ENCODE results near the gene CCDC167.
A peak's percentile ranks its signal among the peaks of the same experiment; 100 is the strongest.

The CCDC167 gene

GRCh38 chr6:37512400-37513011 lies 12.8 kb upstream of the CCDC167 start:
- Histone ChIP-seq H3K36me3 (ENCODE audit: control insufficient read depth in 1 of 2, insufficient read depth in 2 of 2, low read length in 2 of 2) (no peaks in the 10 kb centered on the region), H3K27ac (ENCODE audit: low read depth, low read length) (no peak overlapping the region), H3K4me1 (ENCODE audit: control insufficient read depth in 1 of 2, insufficient read depth in 2 of 2, low read length in 2 of 2) (peaks cover 26 to 31% of the 10 kb centered on the region in 2 donors), H3K9ac (ENCODE audit: low read depth in 1 of 2, low read length in 2 of 2) (no peak overlapping the region), H3K4me3 (ENCODE audit: low read depth in 1 of 2, low read length in 2 of 2) (no peak overlapping the region), H3K27me3 (ENCODE audit: control insufficient read depth in 1 of 2, insufficient read depth in 2 of 2, low read length in 2 of 2) (peaks cover 8 to 13% of the 10 kb centered on the region in 2 donors), H3K9me3 (ENCODE audit: control insufficient read depth in 1 of 2, low read length in 2 of 2) (no peaks in the 10 kb centered on the region)

- Histone ChIP-seq H3K36me3 (ENCODE audit: control insufficient read depth in 1 of 2, insufficient read depth in 2 of 2, low read length in 2 of 2) (no peaks in the 10 kb centered on the region), H3K9me3 (ENCODE audit: control insufficient read depth in 1 of 2, low read length in 2 of 2) (no peaks in the 10 kb centered on the region), H3K27ac (ENCODE audit: low read depth, low read length) (no peak overlapping the region), H3K27me3 (ENCODE audit: control insufficient read depth in 1 of 2, insufficient read depth in 2 of 2, low read length in 2 of 2) (peaks cover 8 to 13% of the 10 kb centered on the region in 2 donors), H3K9ac (ENCODE audit: low read depth in 1 of 2, low read length in 2 of 2) (no peak overlapping the region), H3K4me1 (ENCODE audit: control insufficient read depth in 1 of 2, insufficient read depth in 2 of 2, low read length in 2 of 2) (peaks cover 26% of the 10 kb centered on the region in 2 donors), H3K4me3 (ENCODE audit: low read depth in 1 of 2, low read length in 2 of 2) (no peak overlapping the region)
These were observed 12.3 kb upstream of the CCDC167 start for GRCh38 chr6:37511910-37512399.

GRCh38 chr6:37511201-37511600 lies 11.5 kb upstream of the CCDC167 start:
- Histone ChIP-seq H3K36me3 (ENCODE audit: control insufficient read depth in 1 of 2, insufficient read depth in 2 of 2, low read length in 2 of 2) (no peaks in the 10 kb centered on the region), H3K9ac (ENCODE audit: low read depth in 1 of 2, low read length in 2 of 2) (no peak overlapping the region), H3K4me3 (ENCODE audit: low read depth in 1 of 2, low read length in 2 of 2) (no peak overlapping the region), H3K27ac (ENCODE audit: low read depth, low read length) (no peak overlapping the region), H3K4me1 (ENCODE audit: control insufficient read depth in 1 of 2, insufficient read depth in 2 of 2, low read length in 2 of 2) (peaks cover 18 to 21% of the 10 kb centered on the region in 2 donors), H3K9me3 (ENCODE audit: control insufficient read depth in 1 of 2, low read length in 2 of 2) (no peaks in the 10 kb centered on the region), H3K27me3 (ENCODE audit: control insufficient read depth in 1 of 2, insufficient read depth in 2 of 2, low read length in 2 of 2) (peaks cover 8 to 13% of the 10 kb centered on the region in 2 donors)

GRCh38 chr6:37507690-37508421 lies 8.2 kb upstream of the CCDC167 start:
- no peak overlapping the region for H3K9ac ChIP-seq (ENCODE audit: low read depth in 1 of 2, low read length in 2 of 2)
- no peaks in the 10 kb centered on the region for H3K36me3 ChIP-seq (ENCODE audit: control insufficient read depth in 1 of 2, insufficient read depth in 2 of 2, low read length in 2 of 2)
- H3K4me1 ChIP-seq (ENCODE audit: control insufficient read depth in 1 of 2, insufficient read depth in 2 of 2, low read length in 2 of 2) = peaks cover 4 to 6% of the 10 kb centered on the region in 2 donors
- H3K27me3 ChIP-seq (ENCODE audit: control insufficient read depth in 1 of 2, insufficient read depth in 2 of 2, low read length in 2 of 2) = peaks cover 6 to 8% of the 10 kb centered on the region in 2 donors
- no peaks in the 10 kb centered on the region for H3K9me3 ChIP-seq (ENCODE audit: control insufficient read depth in 1 of 2, low read length in 2 of 2)
- no peak overlapping the region for H3K4me3 ChIP-seq (ENCODE audit: low read depth in 1 of 2, low read length in 2 of 2)
- no peak overlapping the region for H3K27ac ChIP-seq (ENCODE audit: low read depth, low read length)

GRCh38 chr6:37507077-37507476 lies 7.4 kb upstream of the CCDC167 start:
- H3K27me3 ChIP-seq (ENCODE audit: control insufficient read depth in 1 of 2, insufficient read depth in 2 of 2, low read length in 2 of 2) = peaks cover 0 to 8% of the 10 kb centered on the region in 2 donors
- no peaks in the 10 kb centered on the region for H3K9me3 ChIP-seq (ENCODE audit: control insufficient read depth in 1 of 2, low read length in 2 of 2)
- H3K36me3 ChIP-seq (ENCODE audit: control insufficient read depth in 1 of 2, insufficient read depth in 2 of 2, low read length in 2 of 2) = no peaks in the 10 kb centered on the region
- peaks cover 6 to 9% of the 10 kb centered on the region in 2 donors for H3K4me1 ChIP-seq (ENCODE audit: control insufficient read depth in 1 of 2, insufficient read depth in 2 of 2, low read length in 2 of 2)
- H3K4me3 ChIP-seq (ENCODE audit: low read depth in 1 of 2, low read length in 2 of 2) = no peak overlapping the region
- H3K27ac ChIP-seq (ENCODE audit: low read depth, low read length) = no peak overlapping the region
- no peak overlapping the region for H3K9ac ChIP-seq (ENCODE audit: low read depth in 1 of 2, low read length in 2 of 2)

GRCh38 chr6:37506479-37506878 lies 6.8 kb upstream of the CCDC167 start:
- Histone ChIP-seq H3K36me3 (ENCODE audit: control insufficient read depth in 1 of 2, insufficient read depth in 2 of 2, low read length in 2 of 2) (no peaks in the 10 kb centered on the region), H3K9me3 (ENCODE audit: control insufficient read depth in 1 of 2, low read length in 2 of 2) (no peaks in the 10 kb centered on the region), H3K4me3 (ENCODE audit: low read depth in 1 of 2, low read length in 2 of 2) (no peak overlapping the region), H3K27ac (ENCODE audit: low read depth, low read length) (no peak overlapping the region), H3K4me1 (ENCODE audit: control insufficient read depth in 1 of 2, insufficient read depth in 2 of 2, low read length in 2 of 2) (peaks cover 6 to 9% of the 10 kb centered on the region in 2 donors), H3K27me3 (ENCODE audit: control insufficient read depth in 1 of 2, insufficient read depth in 2 of 2, low read length in 2 of 2) (peaks cover 0 to 2% of the 10 kb centered on the region in 2 donors), H3K9ac (ENCODE audit: low read depth in 1 of 2, low read length in 2 of 2) (no peak overlapping the region)

- Histone ChIP-seq H3K27me3 (ENCODE audit: control insufficient read depth in 1 of 2, insufficient read depth in 2 of 2, low read length in 2 of 2) (no peaks in the 10 kb centered on the region), H3K9me3 (ENCODE audit: control insufficient read depth in 1 of 2, low read length in 2 of 2) (no peaks in the 10 kb centered on the region), H3K27ac (ENCODE audit: low read depth, low read length) (no peak overlapping the region), H3K9ac (ENCODE audit: low read depth in 1 of 2, low read length in 2 of 2) (no peak overlapping the region), H3K4me3 (ENCODE audit: low read depth in 1 of 2, low read length in 2 of 2) (no peak overlapping the region), H3K36me3 (ENCODE audit: control insufficient read depth in 1 of 2, insufficient read depth in 2 of 2, low read length in 2 of 2) (no peaks in the 10 kb centered on the region), H3K4me1 (ENCODE audit: control insufficient read depth in 1 of 2, insufficient read depth in 2 of 2, low read length in 2 of 2) (peaks cover 8 to 10% of the 10 kb centered on the region in 2 donors)
These were observed 4.3 kb upstream of the CCDC167 start for GRCh38 chr6:37504024-37504423.

GRCh38 chr6:37503309-37503965 lies 3.7 kb upstream of the CCDC167 start:
- Histone ChIP-seq H3K27ac (ENCODE audit: low read depth, low read length) (no peak overlapping the region), H3K4me3 (ENCODE audit: low read depth in 1 of 2, low read length in 2 of 2) (no peak overlapping the region), H3K9me3 (ENCODE audit: control insufficient read depth in 1 of 2, low read length in 2 of 2) (no peaks in the 10 kb centered on the region), H3K36me3 (ENCODE audit: control insufficient read depth in 1 of 2, insufficient read depth in 2 of 2, low read length in 2 of 2) (no peaks in the 10 kb centered on the region), H3K9ac (ENCODE audit: low read depth in 1 of 2, low read length in 2 of 2) (no peak overlapping the region), H3K27me3 (ENCODE audit: control insufficient read depth in 1 of 2, insufficient read depth in 2 of 2, low read length in 2 of 2) (no peaks in the 10 kb centered on the region), H3K4me1 (ENCODE audit: control insufficient read depth in 1 of 2, insufficient read depth in 2 of 2, low read length in 2 of 2) (peaks cover 11 to 13% of the 10 kb centered on the region in 2 donors)

- peak overlapping the region; percentile 12 for H3K27ac ChIP-seq (ENCODE audit: low read depth, low read length)
- peaks cover 6 to 9% of the 10 kb centered on the region in 2 donors for H3K4me1 ChIP-seq (ENCODE audit: control insufficient read depth in 1 of 2, insufficient read depth in 2 of 2, low read length in 2 of 2)
- no peak overlapping the region for H3K4me3 ChIP-seq (ENCODE audit: low read depth in 1 of 2, low read length in 2 of 2)
These were observed 3.1 kb upstream of the CCDC167 start for GRCh38 chr6:37502703-37503291.

More at GRCh38 chr6:37502703-37503291, 3.1 kb upstream of the CCDC167 start:
- H3K36me3 ChIP-seq (ENCODE audit: control insufficient read depth in 1 of 2, insufficient read depth in 2 of 2, low read length in 2 of 2) = no peaks in the 10 kb centered on the region
- no peak overlapping the region for H3K9ac ChIP-seq (ENCODE audit: low read depth in 1 of 2, low read length in 2 of 2)
- no peaks in the 10 kb centered on the region for H3K27me3 ChIP-seq (ENCODE audit: control insufficient read depth in 1 of 2, insufficient read depth in 2 of 2, low read length in 2 of 2)
- H3K9me3 ChIP-seq (ENCODE audit: control insufficient read depth in 1 of 2, low read length in 2 of 2) = no peaks in the 10 kb centered on the region
